Neural cell (in vitro differentiated cells): ENCODE measurements around the gene FKRP. TPM values are rescaled to one million over a fixed set of nuclear protein-coding genes. Genes with fewer than 3 reads are reported as not detected.
A peak's percentile ranks its signal among the peaks of the same experiment; 100 is the strongest.

Experiments
- H2AFZ ChIP-seq: fragments of 200-600, 300-800 bp; sonication (generic), shearing (Covaris generic); 2 replicates; pipeline ENCODE4 v1.6.0; 2014; ENCODE audit warnings: low read depth, mild to moderate bottlenecking, antibody characterized with exemption, low read length, moderate library complexity
- H3F3A ChIP-seq: fragments of 200-600 bp; shearing (Covaris generic); 2 replicates; pipeline ENCODE4 v1.6.1; 2016; ENCODE audit warnings: mild to moderate bottlenecking, moderate library complexity, mixed read lengths, antibody characterized with exemption, low read length; ENCODE audit not compliant: insufficient read depth, poor library complexity, severe bottlenecking
- H3K27ac ChIP-seq: fragments of 200-600, 300-800 bp; sonication (generic), shearing (Covaris generic); 2 replicates; pipeline ENCODE4 v1.5.1; 2014; ENCODE audit warnings: mild to moderate bottlenecking, low read length, moderate library complexity
- H3K27me3 ChIP-seq: fragments of 300-800, 200-600 bp; sonication (generic), shearing (Covaris generic); 2 replicates; pipeline ENCODE4 v1.6.0; 2014; ENCODE audit warnings: mild to moderate bottlenecking, low read depth, low read length, moderate library complexity; ENCODE audit not compliant: insufficient read depth
- H3K36me3 ChIP-seq: fragments of 300-800, 200-600 bp; sonication (generic), shearing (Covaris generic); 2 replicates; pipeline ENCODE4 v1.5.1; 2014; ENCODE audit warnings: mild to moderate bottlenecking, antibody characterized with exemption, low read length, moderate library complexity; ENCODE audit not compliant: insufficient read depth
- H3K4me2 ChIP-seq: fragments of 300-800, 200-600 bp; sonication (generic), shearing (Covaris generic); 2 replicates; pipeline ENCODE4 v1.6.0; 2014; ENCODE audit warnings: mild to moderate bottlenecking, low read length
- H3K4me3 ChIP-seq: fragments of 300-800, 200-600 bp; sonication (generic), shearing (Covaris generic); 2 replicates; pipeline ENCODE4 v1.5.1; 2014; ENCODE audit warnings: mild to moderate bottlenecking, low read length, moderate library complexity
- H3K79me2 ChIP-seq: fragments of 200-600 bp; shearing (Covaris generic); replicated peaks from 2 replicates; pipeline ENCODE4 v1.6.0; 2014; ENCODE audit warnings: mild to moderate bottlenecking, low read length, moderate library complexity; ENCODE audit not compliant: insufficient read depth
- H3K9ac ChIP-seq: fragments of 300-800, 200-600 bp; sonication (generic), shearing (Covaris generic); 2 replicates; pipeline ENCODE4 v1.6.1; 2016; ENCODE audit warnings: mild to moderate bottlenecking, low read length, mixed read lengths
- H3K9me2 ChIP-seq: fragments of 200-600 bp; shearing (Covaris generic); 2 replicates; pipeline ENCODE4 v1.6.1; 2016; ENCODE audit warnings: mild to moderate bottlenecking, low read length, mixed read lengths; ENCODE audit not compliant: insufficient read depth
- H3K9me3 ChIP-seq: fragments of 200-600, 300-800 bp; sonication (generic), shearing (Covaris generic); 2 replicates; pipeline ENCODE4 v1.6.1; 2016; ENCODE audit warnings: mild to moderate bottlenecking, mixed run types, low read length, moderate library complexity, mixed read lengths
- H4K20me1 ChIP-seq: fragments of 200-600 bp; shearing (Covaris generic); 2 replicates; pipeline ENCODE4 v1.6.1; 2016; ENCODE audit warnings: mild to moderate bottlenecking, mixed run types; ENCODE audit not compliant: insufficient read depth
- EP300 ChIP-seq: fragments of 450-650 bp; conservative IDR thresholded peaks from 2 replicates; pipeline ENCODE4 v1.6.1; 2014; ENCODE audit warnings: antibody characterized with exemption, mild to moderate bottlenecking, moderate library complexity; ENCODE audit not compliant: poor library complexity, severe bottlenecking
- EZH2 ChIP-seq: fragments of 200-600, 300-800 bp; shearing (Covaris generic), sonication (generic); IDR thresholded peaks from 2 replicates; pipeline ENCODE4 v1.6.1; 2014; ENCODE audit warnings: antibody characterized with exemption, low read length, borderline replicate concordance, mild to moderate bottlenecking; ENCODE audit not compliant: insufficient read depth, poor library complexity, severe bottlenecking
- MXI1 ChIP-seq: fragments of 450-650 bp; conservative IDR thresholded peaks from 2 replicates; pipeline ENCODE4 v1.6.1; 2014; ENCODE audit warnings: antibody characterized with exemption, mild to moderate bottlenecking; ENCODE audit not compliant: poor library complexity, severe bottlenecking
- POLR2AphosphoS5 ChIP-seq: IDR thresholded peaks from 2 replicates; pipeline ENCODE4 v1.6.1; 2012
- RAD21 ChIP-seq: fragments of 450-650 bp; conservative IDR thresholded peaks from 2 replicates; pipeline ENCODE4 v1.6.1; 2014; ENCODE audit warnings: antibody characterized with exemption, mild to moderate bottlenecking, moderate library complexity
- SMC3 ChIP-seq: fragments of 450-650 bp; conservative IDR thresholded peaks from 2 replicates; pipeline ENCODE4 v1.6.1; 2014; ENCODE audit warnings: antibody characterized with exemption, mild to moderate bottlenecking, moderate library complexity; ENCODE audit not compliant: poor library complexity
- TAF1 ChIP-seq: IDR thresholded peaks from 2 replicates; pipeline ENCODE4 v1.6.1; 2012; ENCODE audit warnings: low read depth
- polyA plus RNA-seq: library from polyadenylated mRNA; depleted of rRNA; stranded (reverse); fragments of >200 nt; gene quantifications from 2 replicates; pipeline ENCODE4 v1.2.3, GENCODE V29; 2014
- TF ChIP-seq, protein P1 (sequence below): fragments of 450-650 bp; IDR thresholded peaks from 2 replicates; pipeline ENCODE4 v1.5.1; 2014; ENCODE audit warnings: antibody characterized with exemption, mild to moderate bottlenecking, moderate library complexity; ENCODE audit not compliant: poor library complexity, severe bottlenecking
- TF ChIP-seq, protein P2 (sequence below): IDR thresholded peaks from 2 replicates; pipeline ENCODE4 v1.6.1; 2012; ENCODE audit warnings: borderline replicate concordance

The FKRP gene
- polyA plus RNA-seq, 1 donor from 2014 or later: 27.8 TPM

DNA sequence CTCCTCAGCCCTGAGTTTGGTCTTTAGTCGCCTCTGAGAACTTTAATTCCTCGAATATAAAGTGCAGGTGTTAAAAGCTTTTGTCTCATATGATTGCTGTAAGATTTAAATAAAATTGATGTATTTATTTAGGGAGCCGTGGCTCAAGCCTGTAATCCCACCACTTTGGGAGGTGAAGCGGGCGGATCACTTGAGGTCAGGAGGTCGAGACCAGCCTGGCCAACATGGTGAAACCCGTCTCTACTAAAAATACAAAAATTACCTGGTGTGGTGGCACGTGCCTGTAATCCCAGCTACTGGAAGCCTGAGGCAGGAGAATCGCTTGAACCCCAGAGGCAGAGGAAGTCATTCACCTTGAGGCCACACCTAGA lies 43.1 kb downstream of the FKRP start:
- Histone ChIP-seq H3F3A (peaks cover 3% of the 10 kb centered on the region), H3K4me2 (no peak overlapping the region), H3K9me3 (no peaks in the 10 kb centered on the region), H3K27ac (no peak overlapping the region), H3K4me3 (peak overlapping the region; percentile 67), H3K9ac (no peak overlapping the region), H3K9me2 (no peaks in the 10 kb centered on the region), H3K27me3 (peaks cover 18% of the 10 kb centered on the region), H3K36me3 (no peaks in the 10 kb centered on the region), H4K20me1 (no peaks in the 10 kb centered on the region), H3K79me2 (no peaks in the 10 kb centered on the region), H2AFZ (no peak overlapping the region)
- TF ChIP-seq SMC3 (no peak), EZH2 (no peak)
- TF ChIP-seq, protein P1, sequence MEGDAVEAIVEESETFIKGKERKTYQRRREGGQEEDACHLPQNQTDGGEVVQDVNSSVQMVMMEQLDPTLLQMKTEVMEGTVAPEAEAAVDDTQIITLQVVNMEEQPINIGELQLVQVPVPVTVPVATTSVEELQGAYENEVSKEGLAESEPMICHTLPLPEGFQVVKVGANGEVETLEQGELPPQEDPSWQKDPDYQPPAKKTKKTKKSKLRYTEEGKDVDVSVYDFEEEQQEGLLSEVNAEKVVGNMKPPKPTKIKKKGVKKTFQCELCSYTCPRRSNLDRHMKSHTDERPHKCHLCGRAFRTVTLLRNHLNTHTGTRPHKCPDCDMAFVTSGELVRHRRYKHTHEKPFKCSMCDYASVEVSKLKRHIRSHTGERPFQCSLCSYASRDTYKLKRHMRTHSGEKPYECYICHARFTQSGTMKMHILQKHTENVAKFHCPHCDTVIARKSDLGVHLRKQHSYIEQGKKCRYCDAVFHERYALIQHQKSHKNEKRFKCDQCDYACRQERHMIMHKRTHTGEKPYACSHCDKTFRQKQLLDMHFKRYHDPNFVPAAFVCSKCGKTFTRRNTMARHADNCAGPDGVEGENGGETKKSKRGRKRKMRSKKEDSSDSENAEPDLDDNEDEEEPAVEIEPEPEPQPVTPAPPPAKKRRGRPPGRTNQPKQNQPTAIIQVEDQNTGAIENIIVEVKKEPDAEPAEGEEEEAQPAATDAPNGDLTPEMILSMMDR: no peak

DNA sequence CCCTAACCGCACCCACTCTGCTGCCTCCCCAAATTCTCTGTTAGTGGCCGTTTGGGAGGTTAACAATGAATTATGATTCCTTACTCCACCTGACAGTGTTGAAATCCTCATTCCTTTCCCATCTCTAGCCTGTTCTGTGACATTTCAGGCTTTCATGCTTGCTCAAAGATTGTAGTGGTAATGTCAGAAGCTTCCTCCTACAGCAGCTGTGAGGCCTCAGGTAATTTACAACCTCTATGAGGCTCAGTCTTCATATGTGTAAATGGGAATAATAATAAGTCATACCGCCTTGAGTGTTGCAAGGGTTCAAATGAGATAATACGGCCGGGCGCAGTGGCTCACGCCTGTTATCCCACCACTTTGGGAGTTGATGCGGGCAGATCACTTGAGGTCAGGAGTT lies 43.5 kb downstream of the FKRP start:
- Histone ChIP-seq H3K4me2 (no peak overlapping the region), H3K9me2 (no peaks in the 10 kb centered on the region), H3K27ac (no peak overlapping the region), H3K27me3 (peaks cover 18% of the 10 kb centered on the region), H3K36me3 (no peaks in the 10 kb centered on the region), H3K9ac (no peak overlapping the region), H3F3A (peaks cover 3% of the 10 kb centered on the region), H2AFZ (no peak overlapping the region), H3K4me3 (no peak overlapping the region), H4K20me1 (no peaks in the 10 kb centered on the region), H3K9me3 (no peaks in the 10 kb centered on the region), H3K79me2 (no peaks in the 10 kb centered on the region)
- TF ChIP-seq MXI1: no peak
- no peak for TF ChIP-seq TAF1
- TF ChIP-seq EP300: no peak
- TF ChIP-seq SMC3: no peak
- TF ChIP-seq RAD21: no peak
- TF ChIP-seq EZH2: no peak
- TF ChIP-seq, protein P2, sequence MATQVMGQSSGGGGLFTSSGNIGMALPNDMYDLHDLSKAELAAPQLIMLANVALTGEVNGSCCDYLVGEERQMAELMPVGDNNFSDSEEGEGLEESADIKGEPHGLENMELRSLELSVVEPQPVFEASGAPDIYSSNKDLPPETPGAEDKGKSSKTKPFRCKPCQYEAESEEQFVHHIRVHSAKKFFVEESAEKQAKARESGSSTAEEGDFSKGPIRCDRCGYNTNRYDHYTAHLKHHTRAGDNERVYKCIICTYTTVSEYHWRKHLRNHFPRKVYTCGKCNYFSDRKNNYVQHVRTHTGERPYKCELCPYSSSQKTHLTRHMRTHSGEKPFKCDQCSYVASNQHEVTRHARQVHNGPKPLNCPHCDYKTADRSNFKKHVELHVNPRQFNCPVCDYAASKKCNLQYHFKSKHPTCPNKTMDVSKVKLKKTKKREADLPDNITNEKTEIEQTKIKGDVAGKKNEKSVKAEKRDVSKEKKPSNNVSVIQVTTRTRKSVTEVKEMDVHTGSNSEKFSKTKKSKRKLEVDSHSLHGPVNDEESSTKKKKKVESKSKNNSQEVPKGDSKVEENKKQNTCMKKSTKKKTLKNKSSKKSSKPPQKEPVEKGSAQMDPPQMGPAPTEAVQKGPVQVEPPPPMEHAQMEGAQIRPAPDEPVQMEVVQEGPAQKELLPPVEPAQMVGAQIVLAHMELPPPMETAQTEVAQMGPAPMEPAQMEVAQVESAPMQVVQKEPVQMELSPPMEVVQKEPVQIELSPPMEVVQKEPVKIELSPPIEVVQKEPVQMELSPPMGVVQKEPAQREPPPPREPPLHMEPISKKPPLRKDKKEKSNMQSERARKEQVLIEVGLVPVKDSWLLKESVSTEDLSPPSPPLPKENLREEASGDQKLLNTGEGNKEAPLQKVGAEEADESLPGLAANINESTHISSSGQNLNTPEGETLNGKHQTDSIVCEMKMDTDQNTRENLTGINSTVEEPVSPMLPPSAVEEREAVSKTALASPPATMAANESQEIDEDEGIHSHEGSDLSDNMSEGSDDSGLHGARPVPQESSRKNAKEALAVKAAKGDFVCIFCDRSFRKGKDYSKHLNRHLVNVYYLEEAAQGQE: no peak
- no peak for TF ChIP-seq POLR2AphosphoS5
- TF ChIP-seq, protein P1: no peak
